Immature natural killer cell (primary cell): ENCODE measurements around the gene TSTD2. TPM values are rescaled to one million over a fixed set of nuclear protein-coding genes. Genes with fewer than 3 reads are reported as not detected.

Experiments
- DNase-seq, 3 donors: peaks; one replicate each; pipeline ENCODE4 v3.0.0; 2022; ENCODE audit warnings: mixed read lengths in 1 of 3
- H3K27ac Mint-ChIP-seq, 6 donors: one replicate each; pipeline ENCODE4 v1.8.0; 2020; ENCODE audit warnings: mixed read lengths in 6 of 6, mild to moderate bottlenecking in 5 of 6, inconsistent platforms in 4 of 6, moderate library complexity in 3 of 6
- H3K27me3 Mint-ChIP-seq, 3 donors: one replicate each; pipeline ENCODE4 v1.8.0; 2020 to 2021; ENCODE audit warnings: low read depth in 3 of 3, mild to moderate bottlenecking in 3 of 3, mixed read lengths in 3 of 3, moderate library complexity in 3 of 3, inconsistent platforms in 1 of 3
- H3K36me3 Mint-ChIP-seq, 3 donors: one replicate each; pipeline ENCODE4 v1.8.0; 2020; ENCODE audit warnings: mixed read lengths in 3 of 3, inconsistent platforms in 2 of 3, mild to moderate bottlenecking in 2 of 3
- H3K4me1 Mint-ChIP-seq, 2 donors: one replicate each; pipeline ENCODE4 v1.8.0; 2020; ENCODE audit warnings: inconsistent platforms in 2 of 2, mild to moderate bottlenecking in 2 of 2, mixed read lengths in 2 of 2, moderate library complexity in 1 of 2
- H3K4me3 Mint-ChIP-seq, 5 donors: one replicate each; pipeline ENCODE4 v1.8.0; 2020; ENCODE audit warnings: mild to moderate bottlenecking in 5 of 5, mixed read lengths in 5 of 5, inconsistent platforms in 3 of 5, moderate library complexity in 3 of 5
- H3K9me3 Mint-ChIP-seq, 6 donors: one replicate each; pipeline ENCODE4 v1.8.0; 2020; ENCODE audit warnings: mild to moderate bottlenecking in 6 of 6, mixed read lengths in 6 of 6, inconsistent platforms in 4 of 6, moderate library complexity in 3 of 6
- polyA plus RNA-seq, 3 donors: library from polyadenylated mRNA; unstranded; fragments of 300-500 nt; fragmentation: Illumina TruSeq; gene quantifications; one replicate each; pipeline ENCODE4 v1.2.3, GENCODE V29; 2021

TSTD2 gene
- polyA plus RNA-seq, 3 donors from 2014 or later = 9.8 to 10.5 (median 10.0) TPM

- peaks cover 3 to 11% (median 5%) of the 10 kb centered on the region in 3 donors for H3K27me3 Mint-ChIP-seq
- no peaks in the 10 kb centered on the region for H3K9me3 Mint-ChIP-seq
- H3K4me3 Mint-ChIP-seq = peak overlapping the region in 2 of 5 donors; percentile 40 to 53
- DNase-seq = no peak
- H3K27ac Mint-ChIP-seq = peak overlapping the region in 1 of 6 donors; percentile 56
- peaks cover 0 to 3% (median 0%) of the 10 kb centered on the region in 3 donors for H3K36me3 Mint-ChIP-seq
- H3K4me1 Mint-ChIP-seq = peaks cover 29 to 36% of the 10 kb centered on the region in 2 donors
These were observed 59.6 kb downstream of the TSTD2 start for GRCh38 chr9:97573482-97574073.

GRCh38 chr9:97572892-97573365, 60.2 kb downstream of the TSTD2 start:
- no peaks in the 10 kb centered on the region for H3K36me3 Mint-ChIP-seq
- H3K27me3 Mint-ChIP-seq = peaks cover 3 to 11% (median 5%) of the 10 kb centered on the region in 3 donors
- H3K4me3 Mint-ChIP-seq = no peak overlapping the region
- H3K9me3 Mint-ChIP-seq = no peaks in the 10 kb centered on the region
- H3K27ac Mint-ChIP-seq = no peak overlapping the region
- no peak for DNase-seq
- H3K4me1 Mint-ChIP-seq = peaks cover 24 to 30% of the 10 kb centered on the region in 2 donors

DNA sequence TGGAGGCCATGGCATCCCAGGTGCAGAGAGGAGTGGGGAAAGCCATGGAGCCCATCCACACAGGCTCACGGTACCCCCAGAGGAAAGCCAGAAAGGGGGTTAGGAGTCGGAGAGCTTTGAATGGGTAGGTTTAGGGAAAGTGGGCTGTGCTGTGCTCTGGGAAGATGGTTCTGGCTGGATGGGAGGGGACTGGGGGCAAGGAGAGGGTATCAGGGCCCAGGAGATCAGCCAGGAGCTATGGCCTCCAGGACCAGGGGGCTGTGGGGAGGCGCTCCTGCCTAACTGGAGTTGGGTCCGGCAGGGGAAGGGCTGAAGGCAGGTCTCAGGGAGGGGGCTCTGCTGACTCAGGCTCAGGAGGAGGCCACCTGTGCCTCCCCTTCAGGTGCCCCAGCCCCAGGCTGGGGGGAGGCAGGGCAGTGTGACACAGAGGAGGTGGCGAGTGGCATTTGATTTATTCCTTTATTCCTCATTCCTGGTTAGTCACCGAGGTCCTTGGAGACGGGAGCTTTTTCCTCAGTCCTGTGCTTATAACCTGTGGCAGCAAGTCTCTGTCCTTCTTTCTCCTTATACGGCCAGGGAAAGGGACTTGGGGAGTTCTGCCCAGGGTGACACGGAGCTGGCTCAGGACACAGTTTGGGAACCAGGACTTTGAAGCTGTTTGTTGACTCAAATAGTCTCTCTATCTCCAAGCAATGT, 60.8 kb downstream of the TSTD2 start:
- Mint-ChIP-seq H3K4me3 (no peak overlapping the region), H3K27ac (no peak overlapping the region), H3K27me3 (peaks cover 3 to 11% (median 5%) of the 10 kb centered on the region in 3 donors), H3K4me1 (peaks cover 24 to 28% of the 10 kb centered on the region in 2 donors), H3K9me3 (no peaks in the 10 kb centered on the region), H3K36me3 (no peaks in the 10 kb centered on the region)
- DNase-seq = no peak

- H3K9me3 Mint-ChIP-seq = no peaks in the 10 kb centered on the region
- H3K4me3 Mint-ChIP-seq = no peak overlapping the region
- H3K36me3 Mint-ChIP-seq = no peaks in the 10 kb centered on the region
- DNase-seq = no peak
- H3K27me3 Mint-ChIP-seq = peaks cover 3 to 11% (median 5%) of the 10 kb centered on the region in 3 donors
- H3K4me1 Mint-ChIP-seq = peaks cover 19 to 23% of the 10 kb centered on the region in 2 donors
- no peak overlapping the region for H3K27ac Mint-ChIP-seq
These were observed 61.5 kb downstream of the TSTD2 start for GRCh38 chr9:97571664-97572063.

DNA sequence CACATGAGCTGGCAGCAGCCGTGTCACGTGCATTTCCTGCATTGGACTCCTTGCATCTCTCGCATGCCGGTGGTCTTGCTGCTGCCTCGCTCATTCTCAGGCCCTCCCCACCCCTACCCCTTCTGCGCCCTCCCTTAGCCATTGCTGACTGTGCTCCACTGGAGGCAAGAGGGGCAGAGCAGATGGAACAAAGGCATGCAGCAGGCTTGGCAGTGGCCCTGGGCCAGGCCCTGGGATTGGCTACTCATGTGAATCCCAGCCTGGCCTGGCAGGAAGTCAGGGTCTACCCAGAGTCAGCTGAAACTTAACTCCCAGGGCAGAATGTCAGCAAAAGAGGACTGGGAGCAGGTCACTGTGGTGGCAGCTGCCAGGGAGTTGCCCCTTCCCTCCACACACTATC, 62.3 kb downstream of the TSTD2 start:
- H3K9me3 Mint-ChIP-seq = no peaks in the 10 kb centered on the region
- no peaks in the 10 kb centered on the region for H3K36me3 Mint-ChIP-seq
- no peak overlapping the region for H3K4me3 Mint-ChIP-seq
- no peak for DNase-seq
- no peak overlapping the region for H3K27ac Mint-ChIP-seq
- peaks cover 3 to 10% (median 5%) of the 10 kb centered on the region in 3 donors for H3K27me3 Mint-ChIP-seq
- peaks cover 17 to 20% of the 10 kb centered on the region in 2 donors for H3K4me1 Mint-ChIP-seq

GRCh38 chr9:97568461-97569275, 64.5 kb downstream of the TSTD2 start:
- H3K4me3 Mint-ChIP-seq = no peak overlapping the region

GRCh38 chr9:97567894-97568202, 65.3 kb downstream of the TSTD2 start:
- H3K27me3 Mint-ChIP-seq = peaks cover 0 to 5% (median 2%) of the 10 kb centered on the region in 3 donors
- no peak overlapping the region for H3K4me3 Mint-ChIP-seq
- H3K4me1 Mint-ChIP-seq = no peaks in the 10 kb centered on the region
- no peak for DNase-seq
- no peak overlapping the region for H3K27ac Mint-ChIP-seq
- H3K36me3 Mint-ChIP-seq = no peaks in the 10 kb centered on the region
- no peaks in the 10 kb centered on the region for H3K9me3 Mint-ChIP-seq

More at GRCh38 chr9:97568461-97569275, 64.5 kb downstream of the TSTD2 start:
- peaks cover 2 to 5% (median 2%) of the 10 kb centered on the region in 3 donors for H3K27me3 Mint-ChIP-seq
- H3K36me3 Mint-ChIP-seq = no peaks in the 10 kb centered on the region
- H3K4me1 Mint-ChIP-seq = peaks cover 3% of the 10 kb centered on the region in 2 donors
- no peak overlapping the region for H3K27ac Mint-ChIP-seq
- DNase-seq = no peak
- no peaks in the 10 kb centered on the region for H3K9me3 Mint-ChIP-seq

DNA sequence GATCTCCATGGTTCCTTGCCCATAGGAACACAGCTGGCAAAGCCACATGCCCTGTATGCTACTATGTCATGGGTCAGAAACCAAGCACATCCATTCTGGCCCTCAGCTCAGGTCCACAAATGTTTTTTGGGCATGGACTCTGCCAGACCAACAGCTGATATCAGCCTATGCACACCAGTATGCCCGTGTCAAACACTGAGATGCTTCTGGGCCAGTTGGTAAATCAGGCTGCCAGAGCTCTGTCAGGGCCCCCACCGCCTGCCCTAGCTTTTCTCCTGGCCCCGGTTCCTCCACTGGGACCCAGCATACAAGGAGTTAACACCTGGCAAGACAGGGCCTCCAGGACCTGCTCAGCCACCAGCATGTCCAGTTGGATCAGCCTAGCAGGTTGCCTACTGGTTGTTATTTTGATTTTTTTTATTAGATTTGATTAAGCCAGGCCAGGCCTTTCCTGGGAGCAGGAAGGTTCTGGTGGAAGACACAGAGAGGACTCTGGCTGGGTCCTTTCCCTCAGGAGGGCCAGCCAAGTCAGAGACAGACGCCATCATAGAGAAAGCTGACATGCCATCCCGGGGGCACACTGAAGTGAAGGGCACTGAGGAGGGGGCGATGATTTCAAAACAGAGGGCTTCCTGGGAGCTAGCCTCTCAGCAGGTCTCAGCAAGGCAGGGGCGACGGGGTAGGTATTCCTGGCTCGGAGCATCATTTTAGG, 65.8 kb downstream of the TSTD2 start:
- H3K4me1 Mint-ChIP-seq = no peaks in the 10 kb centered on the region
- H3K4me3 Mint-ChIP-seq = no peak overlapping the region
- H3K9me3 Mint-ChIP-seq = no peaks in the 10 kb centered on the region
- H3K36me3 Mint-ChIP-seq = no peaks in the 10 kb centered on the region
- H3K27ac Mint-ChIP-seq = no peak overlapping the region
- no peak for DNase-seq
- peaks cover 0 to 5% (median 4%) of the 10 kb centered on the region in 3 donors for H3K27me3 Mint-ChIP-seq

DNA sequence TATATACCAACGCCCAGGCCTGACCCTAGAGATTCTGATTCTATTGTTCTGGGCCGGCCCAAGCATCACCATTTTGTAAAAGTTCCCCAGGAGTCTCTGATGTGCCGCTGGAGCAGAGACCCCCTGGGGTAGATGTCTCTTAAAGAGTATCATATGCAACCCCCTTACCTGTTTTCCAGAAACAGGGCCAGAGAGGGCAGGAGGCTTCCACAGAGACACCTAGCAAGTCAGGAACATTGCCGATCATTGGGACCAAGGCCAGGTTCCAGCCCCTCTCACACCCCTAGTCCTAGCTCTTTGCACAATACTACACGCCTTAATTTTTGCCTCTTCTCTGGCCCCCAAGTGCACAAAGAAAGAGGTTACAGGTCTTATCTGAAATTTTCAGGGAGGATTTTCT, 67.9 kb downstream of the TSTD2 start:
- H3K36me3 Mint-ChIP-seq = no peaks in the 10 kb centered on the region
- H3K9me3 Mint-ChIP-seq = no peaks in the 10 kb centered on the region
- peaks cover 3 to 8% (median 4%) of the 10 kb centered on the region in 3 donors for H3K27me3 Mint-ChIP-seq
- no peak overlapping the region for H3K4me3 Mint-ChIP-seq
- DNase-seq = no peak
- H3K27ac Mint-ChIP-seq = no peak overlapping the region
- no peaks in the 10 kb centered on the region for H3K4me1 Mint-ChIP-seq

DNA sequence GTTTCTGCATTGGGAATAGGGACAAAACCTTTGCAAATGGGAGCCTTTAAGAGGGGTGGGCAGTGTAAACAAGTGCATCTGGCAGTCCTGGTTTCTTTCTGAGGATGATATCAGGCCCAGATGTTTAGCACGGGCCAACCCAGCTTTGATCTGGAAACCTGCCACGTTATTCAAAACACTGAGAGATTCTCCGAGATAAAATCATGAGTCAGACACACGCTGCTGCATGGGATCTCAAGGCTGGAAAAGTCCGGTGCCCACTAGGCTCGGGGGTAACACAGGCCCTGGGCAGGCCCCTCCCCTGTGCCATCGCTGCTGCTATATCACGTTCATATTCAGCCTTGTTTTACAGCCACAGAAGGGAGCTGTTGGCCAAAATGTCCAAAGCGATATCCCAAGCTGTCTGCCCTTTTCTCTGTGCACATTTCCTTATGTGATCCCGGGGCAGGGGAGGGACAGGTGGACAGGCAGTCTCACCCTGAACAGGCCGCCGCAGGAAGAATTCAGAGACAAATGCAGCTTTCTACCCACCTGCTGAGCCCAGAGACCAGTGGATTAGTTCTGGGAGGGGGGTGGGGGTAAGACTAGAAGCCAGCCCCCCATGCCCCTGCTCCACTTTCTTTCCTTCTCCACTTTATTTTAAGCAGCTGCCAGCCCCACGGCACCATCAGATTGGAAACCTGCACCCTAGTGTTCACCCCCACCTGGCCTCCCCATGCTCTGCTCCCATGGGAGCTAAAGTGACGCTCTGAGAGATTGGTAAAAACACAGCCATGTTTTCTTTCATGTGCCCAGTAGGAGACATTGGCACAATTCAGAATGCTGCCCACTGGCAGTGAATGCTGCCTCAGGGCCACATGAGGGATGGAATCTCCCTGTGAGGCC, 68.6 kb downstream of the TSTD2 start:
- H3K36me3 Mint-ChIP-seq = no peaks in the 10 kb centered on the region
- H3K27me3 Mint-ChIP-seq = peaks cover 4 to 6% (median 4%) of the 10 kb centered on the region in 3 donors

GRCh38 chr9:97563458-97564135, 69.6 kb downstream of the TSTD2 start:
- DNase-seq = no peak
- Mint-ChIP-seq H3K4me3 (no peak overlapping the region), H3K4me1 (no peaks in the 10 kb centered on the region), H3K36me3 (no peaks in the 10 kb centered on the region), H3K27ac (no peak overlapping the region), H3K27me3 (peaks cover 4 to 6% (median 5%) of the 10 kb centered on the region in 3 donors), H3K9me3 (no peaks in the 10 kb centered on the region)

More for the DNA sequence above, 68.6 kb downstream of the TSTD2 start:
- Mint-ChIP-seq H3K4me3 (no peak overlapping the region), H3K27ac (no peak overlapping the region), H3K9me3 (no peaks in the 10 kb centered on the region), H3K4me1 (no peaks in the 10 kb centered on the region)
- no peak for DNase-seq

GRCh38 chr9:97562542-97562941, 70.6 kb downstream of the TSTD2 start:
- Mint-ChIP-seq H3K27ac (no peak overlapping the region), H3K4me3 (no peak overlapping the region), H3K36me3 (no peaks in the 10 kb centered on the region), H3K27me3 (peaks cover 4 to 6% (median 5%) of the 10 kb centered on the region in 3 donors), H3K4me1 (no peaks in the 10 kb centered on the region), H3K9me3 (no peaks in the 10 kb centered on the region)
- DNase-seq = no peak
